ENCODE data around the gene BAIAP2. TPM values are rescaled to one million over a fixed set of nuclear protein-coding genes. Genes with fewer than 3 reads are reported as not detected.
"Not testable (repeated sequence)": the region's sequence is repeated elsewhere in the genome, so short reads cannot be mapped to it uniquely, and the experiment has no call there.

The BAIAP2 gene
- total and polyA plus RNA-seq, 8 donors: 21.1 to 263 (median 56.3) TPM

GRCh38 chr17:81016575-81016974 lies 18.4 kb upstream of the BAIAP2 start:
- DNase-seq: no peak
- Histone ChIP-seq H3K27me3 (no peaks in the 10 kb centered on the region), H3K4me1 (peaks cover 8 to 37% (median 32%) of the 10 kb centered on the region in 4 donors), H3K4me3 (no peak overlapping the region), H3K27ac (no peak overlapping the region), H3K36me3 (no peaks in the 10 kb centered on the region), H3K9me3 (peaks cover 0 to 4% (median under 1%) of the 10 kb centered on the region in 4 donors)
- intact Hi-C loops (cut with DNase I; ENCODE audit: low total_unique reads): no loop called here
- TF ChIP-seq EP300 (IDR thresholded peaks at IDR 0.05): no peak
- no peak for TF ChIP-seq POLR2AphosphoS5 (IDR thresholded peaks at IDR 0.05)
- TF ChIP-seq CTCF (IDR thresholded peaks at IDR 0.05): no peak
- no peak for TF ChIP-seq POLR2A (IDR thresholded peaks at IDR 0.05)
- 87 to 92% (median 90%) methylated on average over 2 of the region's 2 CpGs for WGBS, 5 donors

- 91 to 99% (median 95%) methylated on average over 4 of the region's 4 CpGs for WGBS, 5 donors
- H3K27ac ChIP-seq: peak overlapping the region in 3 of 5 donors; percentile 77 to 83 (median 81)
- DNase-seq; intact Hi-C loops (cut with DNase I; ENCODE audit: low total_unique reads); H3K27me3 ChIP-seq; H3K9me3 ChIP-seq; H3K36me3 ChIP-seq; H3K4me3 ChIP-seq: not testable (repeated sequence)
- peaks cover 8 to 39% (median 38%) of the 10 kb centered on the region in 4 donors for H3K4me1 ChIP-seq
These were observed 17.6 kb upstream of the BAIAP2 start for GRCh38 chr17:81017330-81017729.

GRCh38 chr17:81018044-81018802 lies 16.7 kb upstream of the BAIAP2 start:
- Histone ChIP-seq H3K4me3 (peak overlapping the region; percentile 26 to 38 (median 33)), H3K27ac (peak overlapping the region; percentile 70 to 83 (median 77)), H3K9me3 (no peaks in the 10 kb centered on the region), H3K27me3 (no peaks in the 10 kb centered on the region), H3K4me1 (peaks cover 8 to 43% (median 38%) of the 10 kb centered on the region in 4 donors), H3K36me3 (no peaks in the 10 kb centered on the region)
- no peak for TF ChIP-seq EP300 (IDR thresholded peaks at IDR 0.05)
- no peak for TF ChIP-seq CTCF (IDR thresholded peaks at IDR 0.05)
- TF ChIP-seq POLR2AphosphoS5 (IDR thresholded peaks at IDR 0.05): peak in 2 of 3 donors; percentile 20 to 33
- intact Hi-C loops (cut with DNase I; ENCODE audit: low total_unique reads): no loop called here
- DNase-seq: peak in 1 of 2 donors; percentile 83
- 13 to 22% (median 17%) methylated on average over 29 of the region's 29 CpGs for WGBS, 5 donors

GRCh38 chr17:81019563-81020442 lies 15.1 kb upstream of the BAIAP2 start:
- H3K27me3 ChIP-seq: no peaks in the 10 kb centered on the region
- TF ChIP-seq POLR2AphosphoS5 (IDR thresholded peaks at IDR 0.05) (no peak), CTCF (IDR thresholded peaks at IDR 0.05) (no peak), EP300 (IDR thresholded peaks at IDR 0.05) (no peak), POLR2A (IDR thresholded peaks at IDR 0.05) (no peak)
- no peaks in the 10 kb centered on the region for H3K9me3 ChIP-seq
- intact Hi-C loops (cut with DNase I; ENCODE audit: low total_unique reads): no loop called here
- peak in 1 of 2 donors; percentile 9 for DNase-seq
- H3K4me1 ChIP-seq: peaks cover 15 to 54% (median 49%) of the 10 kb centered on the region in 4 donors
- WGBS, 5 donors: 82 to 91% (median 85%) methylated on average over 23 to 24 of the region's 24 CpGs
- peak overlapping the region in 3 of 5 donors; percentile 44 to 83 (median 80) for H3K27ac ChIP-seq
- no peak overlapping the region for H3K4me3 ChIP-seq
- no peaks in the 10 kb centered on the region for H3K36me3 ChIP-seq
